ENCODE data around the gene NINL.

- TF ChIP-seq CTCF (IDR thresholded peaks at IDR 0.05; ENCODE audit: low read depth, low read length) (no peak), POLR2A (IDR thresholded peaks at IDR 0.05; ENCODE audit: extremely low read depth, insufficient read length) (no peak), MYC (IDR thresholded peaks at IDR 0.05; ENCODE audit: low read depth, low read length) (no peak), MAX (IDR thresholded peaks at IDR 0.05; ENCODE audit: low read depth, low read length) (no peak)
These were observed 8.4 kb downstream of the NINL start for GRCh38 chr20:25576783-25577530.

All from NB4 (cell line).